GM13976 (cell line): ENCODE results near the gene ARHGAP20.

ENCODE experiments used
- DNase-seq: peaks from one replicate; pipeline ENCODE4 v3.0.0; 2012; ENCODE audit warnings: low spot score
- in situ Hi-C: fragments of 300-500 bp; cut with MboI; formaldehyde crosslinking; loops from one replicate; pipeline ENCODE4 v1.12.0; 2022; ENCODE audit warnings: low sequenced_read_pairs, mixed read lengths, inconsistent platforms; ENCODE audit not compliant: unreplicated experiment
- TF ChIP-seq, protein P1 (sequence below): IDR thresholded peaks from 2 replicates; pipeline ENCODE4 v1.5.1; 2012; ENCODE audit warnings: borderline replicate concordance, mild to moderate bottlenecking; ENCODE audit not compliant: insufficient read depth; ENCODE audit errors: extremely low read depth, missing control alignments, control extremely low read depth

ARHGAP20 gene

DNA sequence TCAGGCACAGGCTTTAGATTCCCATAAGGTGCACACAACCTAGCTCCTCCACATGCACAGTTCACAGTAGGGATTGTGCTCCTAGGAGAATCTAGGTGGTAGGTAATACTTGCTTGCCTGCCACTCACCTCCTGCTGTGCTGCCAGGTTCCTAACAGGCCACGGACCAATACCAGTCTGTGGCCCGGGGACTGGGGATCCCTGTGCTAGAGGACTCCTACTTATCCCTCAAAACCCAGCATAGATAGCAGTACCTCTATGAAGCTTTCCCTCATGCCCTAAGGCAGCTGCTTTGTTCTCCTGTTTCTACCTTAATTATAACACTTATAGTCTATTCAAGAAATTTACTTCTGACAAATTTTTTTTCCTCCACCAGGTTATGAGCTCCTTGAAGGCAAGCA is 36.7 kb downstream of the ARHGAP20 start:
- TF ChIP-seq, protein P1, sequence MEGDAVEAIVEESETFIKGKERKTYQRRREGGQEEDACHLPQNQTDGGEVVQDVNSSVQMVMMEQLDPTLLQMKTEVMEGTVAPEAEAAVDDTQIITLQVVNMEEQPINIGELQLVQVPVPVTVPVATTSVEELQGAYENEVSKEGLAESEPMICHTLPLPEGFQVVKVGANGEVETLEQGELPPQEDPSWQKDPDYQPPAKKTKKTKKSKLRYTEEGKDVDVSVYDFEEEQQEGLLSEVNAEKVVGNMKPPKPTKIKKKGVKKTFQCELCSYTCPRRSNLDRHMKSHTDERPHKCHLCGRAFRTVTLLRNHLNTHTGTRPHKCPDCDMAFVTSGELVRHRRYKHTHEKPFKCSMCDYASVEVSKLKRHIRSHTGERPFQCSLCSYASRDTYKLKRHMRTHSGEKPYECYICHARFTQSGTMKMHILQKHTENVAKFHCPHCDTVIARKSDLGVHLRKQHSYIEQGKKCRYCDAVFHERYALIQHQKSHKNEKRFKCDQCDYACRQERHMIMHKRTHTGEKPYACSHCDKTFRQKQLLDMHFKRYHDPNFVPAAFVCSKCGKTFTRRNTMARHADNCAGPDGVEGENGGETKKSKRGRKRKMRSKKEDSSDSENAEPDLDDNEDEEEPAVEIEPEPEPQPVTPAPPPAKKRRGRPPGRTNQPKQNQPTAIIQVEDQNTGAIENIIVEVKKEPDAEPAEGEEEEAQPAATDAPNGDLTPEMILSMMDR, result no peak
- in situ Hi-C loops, result no loop called here
- DNase-seq, result no peak

DNA sequence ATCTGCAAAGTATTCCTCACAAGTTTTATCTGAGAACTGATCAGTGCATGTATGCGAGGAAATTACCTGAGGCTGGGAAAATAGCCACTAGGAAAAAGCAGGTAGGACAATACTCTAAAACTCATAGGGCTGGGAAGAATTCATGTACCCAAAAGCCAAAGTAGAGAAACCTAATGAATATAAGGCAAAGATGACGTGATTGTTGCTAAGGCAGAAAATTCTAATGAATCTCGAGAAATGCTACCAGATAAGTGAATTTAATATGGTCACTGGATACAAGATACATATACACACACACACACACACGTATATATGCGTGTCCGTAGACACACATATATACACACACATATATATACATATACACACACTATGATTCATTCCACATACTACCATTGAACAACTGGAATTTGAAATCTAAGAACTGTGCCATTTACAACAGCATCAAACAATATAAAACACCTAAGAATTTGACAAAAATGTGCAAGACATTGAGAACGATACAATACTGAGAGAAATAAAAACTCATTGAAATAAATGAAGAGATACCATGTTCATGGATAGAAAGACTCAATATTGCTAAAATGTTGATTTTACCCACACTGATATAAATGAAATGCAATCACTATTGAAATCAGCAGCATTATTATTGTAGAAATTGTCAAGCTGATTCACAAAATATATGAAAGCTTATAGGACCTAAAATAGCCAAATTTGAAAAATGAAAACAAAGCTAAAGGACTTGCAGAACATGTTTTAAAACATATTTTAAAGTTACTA is 46.4 kb downstream of the ARHGAP20 start:
- DNase-seq, result no peak
- in situ Hi-C loops, result no loop called here
- TF ChIP-seq, protein P1, result no peak

DNA sequence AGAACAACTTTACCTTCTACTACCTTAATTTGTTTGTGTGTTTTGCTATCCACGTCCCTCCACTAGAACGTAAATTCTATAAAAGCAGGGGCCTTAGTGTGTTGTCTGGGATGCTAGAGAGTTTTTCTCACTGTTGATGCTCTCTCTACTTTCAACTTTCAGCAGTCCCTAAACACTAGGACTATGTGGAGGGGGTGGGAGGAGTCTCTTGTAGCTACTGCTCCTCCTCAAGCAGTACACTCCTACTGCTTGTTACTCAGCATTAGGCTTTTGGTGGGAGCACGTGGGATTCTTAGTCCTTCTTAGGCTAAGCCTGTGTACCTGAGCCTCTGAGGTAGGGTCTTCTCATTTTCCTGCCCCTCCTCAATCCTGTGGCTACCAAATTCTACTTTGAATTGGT is 56.3 kb downstream of the ARHGAP20 start:
- no peak for DNase-seq
- in situ Hi-C loops, result no loop called here
- TF ChIP-seq, protein P1, result no peak

DNA sequence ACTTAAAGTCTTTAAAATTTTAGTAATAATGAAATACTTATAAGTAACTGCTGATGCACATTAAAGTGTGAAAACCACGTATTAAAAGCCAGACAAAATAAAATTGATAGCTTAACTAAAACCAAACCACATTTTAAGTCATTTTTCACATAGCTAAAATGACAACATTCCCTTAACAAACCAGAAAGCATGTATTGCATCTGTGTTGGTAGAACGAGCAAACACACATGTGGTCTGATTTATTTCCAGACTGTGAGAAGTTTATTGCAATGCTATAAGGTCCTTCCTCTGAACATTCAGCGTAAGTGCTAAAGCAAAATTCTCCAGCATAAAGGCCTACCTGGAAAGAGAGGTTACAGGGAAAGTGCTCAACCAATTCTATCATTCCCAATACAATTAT is 57.8 kb downstream of the ARHGAP20 start:
- no peak for DNase-seq
- in situ Hi-C loops, result no loop called here
- TF ChIP-seq, protein P1, result no peak

DNA sequence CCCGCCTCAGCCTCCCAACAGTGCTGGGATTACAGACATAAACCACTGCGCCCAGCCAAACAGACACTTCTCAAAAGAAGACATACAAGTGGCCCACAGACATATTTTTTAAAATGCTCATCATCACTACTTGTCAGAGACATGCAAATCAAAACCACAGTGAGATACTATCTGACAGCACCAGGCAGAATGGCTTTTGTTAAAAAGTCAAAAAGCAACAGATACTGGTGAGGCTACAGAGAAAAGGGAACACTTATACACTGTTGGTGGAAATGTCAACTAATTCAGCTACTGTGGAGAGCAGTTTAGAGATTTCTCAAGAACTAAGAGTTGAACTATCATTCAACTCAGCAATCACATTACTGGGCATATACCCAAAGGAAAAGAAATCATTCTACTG is 67.0 kb downstream of the ARHGAP20 start:
- no peak for DNase-seq
- TF ChIP-seq, protein P1, result no peak
- in situ Hi-C loops, result no loop called here

DNA sequence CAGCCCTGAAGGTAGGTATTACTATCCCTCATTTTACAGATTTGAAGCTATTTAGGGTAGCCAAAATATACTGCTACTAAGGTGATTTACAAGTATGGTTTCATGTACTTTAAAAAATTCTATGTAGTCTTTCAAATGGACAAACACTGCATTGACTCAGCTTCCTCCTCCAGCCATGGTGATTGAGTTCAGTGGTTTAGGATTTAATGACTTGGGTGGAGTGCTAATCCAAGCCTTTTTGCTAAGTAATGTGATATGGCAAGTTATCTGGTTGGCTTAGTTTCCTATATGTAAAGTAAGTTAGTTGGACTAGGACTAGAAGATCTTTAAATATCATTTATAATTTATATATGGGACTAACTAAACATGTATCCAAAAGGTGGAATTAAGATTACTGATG is 77.9 kb downstream of the ARHGAP20 start:
- DNase-seq, result no peak
- TF ChIP-seq, protein P1, result no peak
- in situ Hi-C loops, result no loop called here
